K562 (cell line): Measurements from ENCODE around the gene RCE1. TPM values are rescaled to one million over a fixed set of nuclear protein-coding genes. Genes with fewer than 3 reads are reported as not detected.

Experiments
- L3MBTL2 ChIP-seq: fragments of 450-650 bp; IDR thresholded peaks from 2 replicates; pipeline ENCODE4 v1.6.1; 2016; ENCODE audit warnings: mild to moderate bottlenecking, moderate library complexity
- RAD21 ChIP-seq, 2 experiments: fragments of 250-450 bp in 1 of 2; fragments of 450-650 bp in 1 of 2; sonication (Bioruptor Pico) in 1 of 2; formaldehyde crosslinking in 1 of 2; IDR thresholded peaks in 1 of 2; conservative IDR thresholded peaks in 1 of 2; 2 replicates each; pipeline versions ENCODE4 v1.4.0 to v1.8.0; 2020 to 2022; ENCODE audit warnings: mild to moderate bottlenecking in 2 of 2, moderate library complexity in 1 of 2
- SMAD4 ChIP-seq: fragments of 250-450 bp; sonication (Bioruptor Pico); conservative IDR thresholded peaks from 2 replicates; pipeline ENCODE4 v1.8.0; 2021; ENCODE audit warnings: inconsistent platforms, mild to moderate bottlenecking, moderate library complexity
- ZNF584 ChIP-seq: fragments of 200-800 bp; sonication (Bioruptor generic); IDR thresholded peaks from 2 replicates; pipeline ENCODE4 v1.6.1; 2016; ENCODE audit warnings: low read depth, mild to moderate bottlenecking, missing genetic modification characterization, missing compliant biosample characterization
- polyA plus RNA-seq, 8 experiments: library from polyadenylated mRNA; depleted of rRNA in 4 of 8; stranded (reverse) in 5 of 8; unstranded in 3 of 8; fragments of >200 nt; fragmentation: Nextera tagmentation in 2 of 8; fragmentation: Illumina TruSeq in 1 of 8; extraction: Ambion mirVana in 2 of 8; extraction: Trizol in 1 of 8; gene quantifications; 2 replicates each; pipeline versions ENCODE4 v1.2.1 to v1.2.3, GENCODE V29; 2011 to 2014; ENCODE audit warnings: inconsistent platforms in 1 of 8, missing spikeins in 1 of 8
- total RNA-seq, 7 experiments: library from RNA; depleted of rRNA in 6 of 7; stranded (reverse); fragments of >200 nt in 6 of 7; fragmentation: Illumina TruSeq in 2 of 7; extraction: Trizol in 2 of 7; gene quantifications; 2 replicates each; pipeline versions ENCODE4 v1.2.1 to v1.2.3, GENCODE V29; 2011 to 2021; ENCODE audit warnings: low replicate concordance in 1 of 7
- TF ChIP-seq, protein P1 (sequence below): sonication (generic); formaldehyde crosslinking; IDR thresholded peaks from 2 replicates; pipeline ENCODE4 v1.8.1; 2023; ENCODE audit warnings: missing genetic modification reagents, mild to moderate bottlenecking, borderline replicate concordance
- TF ChIP-seq, protein P2 (sequence below), 2 experiments: fragments of 450-650 bp; formaldehyde crosslinking in 1 of 2; IDR thresholded peaks; 2 replicates each; pipeline versions ENCODE4 v1.4.0 to v1.6.1; 2014 to 2020; ENCODE audit warnings: mild to moderate bottlenecking in 2 of 2, borderline replicate concordance in 1 of 2, low read depth in 1 of 2
- TF ChIP-seq, protein P3 (sequence below): fragments of 150-350 bp; conservative IDR thresholded peaks from 2 replicates; pipeline ENCODE4 v1.6.1; 2014; ENCODE audit warnings: low read length
- TF ChIP-seq, protein P4 (sequence below): fragments of 450-650 bp; IDR thresholded peaks from 2 replicates; pipeline ENCODE4 v1.6.1; 2016; ENCODE audit warnings: missing biosample characterization, missing genetic modification characterization

The RCE1 gene
- total and polyA plus RNA-seq, 9 of the 15 experiments (the other 6 are each of a cell fraction or from before 2014, with no cell fraction given), result 0.75 to 41.5 (median 15.1) TPM

DNA sequence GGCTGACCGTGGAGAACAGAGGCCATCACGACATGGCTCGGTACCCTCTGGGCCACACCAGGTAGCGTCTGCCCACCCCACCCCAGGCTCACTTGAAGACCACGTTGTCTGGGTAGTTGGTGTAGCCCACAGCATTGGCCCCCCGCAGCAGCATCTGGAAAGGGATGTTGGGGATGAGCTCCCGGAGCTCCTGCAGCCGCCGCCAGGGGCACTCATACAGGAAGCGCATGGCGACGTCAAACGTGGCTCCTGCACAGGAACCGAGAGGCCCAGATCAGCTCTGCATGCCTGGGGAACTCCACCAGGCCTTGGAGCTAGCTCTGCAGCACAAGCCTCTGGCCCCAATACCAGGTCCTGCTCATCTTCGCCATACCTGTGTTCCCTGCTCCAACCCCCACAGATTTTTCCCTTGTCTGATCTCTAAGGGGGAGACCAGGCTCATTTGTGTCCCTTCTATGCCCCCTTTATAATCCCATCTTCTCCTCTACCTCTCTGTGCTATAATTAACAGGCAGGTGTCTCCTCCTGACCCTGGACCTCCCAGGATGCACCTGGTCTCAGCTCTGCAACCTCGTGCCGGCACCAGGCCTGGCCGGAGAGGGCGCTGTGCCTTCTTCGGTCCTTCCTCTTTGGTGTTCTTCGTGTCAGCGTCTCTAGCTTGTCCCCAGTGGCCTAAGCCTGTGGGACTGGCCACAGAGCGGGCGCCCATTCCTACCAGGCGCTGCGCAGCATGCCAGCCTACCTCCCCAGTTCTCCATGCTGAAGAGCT is 8.6 kb downstream of the RCE1 start (continued):
- TF ChIP-seq, protein P1, sequence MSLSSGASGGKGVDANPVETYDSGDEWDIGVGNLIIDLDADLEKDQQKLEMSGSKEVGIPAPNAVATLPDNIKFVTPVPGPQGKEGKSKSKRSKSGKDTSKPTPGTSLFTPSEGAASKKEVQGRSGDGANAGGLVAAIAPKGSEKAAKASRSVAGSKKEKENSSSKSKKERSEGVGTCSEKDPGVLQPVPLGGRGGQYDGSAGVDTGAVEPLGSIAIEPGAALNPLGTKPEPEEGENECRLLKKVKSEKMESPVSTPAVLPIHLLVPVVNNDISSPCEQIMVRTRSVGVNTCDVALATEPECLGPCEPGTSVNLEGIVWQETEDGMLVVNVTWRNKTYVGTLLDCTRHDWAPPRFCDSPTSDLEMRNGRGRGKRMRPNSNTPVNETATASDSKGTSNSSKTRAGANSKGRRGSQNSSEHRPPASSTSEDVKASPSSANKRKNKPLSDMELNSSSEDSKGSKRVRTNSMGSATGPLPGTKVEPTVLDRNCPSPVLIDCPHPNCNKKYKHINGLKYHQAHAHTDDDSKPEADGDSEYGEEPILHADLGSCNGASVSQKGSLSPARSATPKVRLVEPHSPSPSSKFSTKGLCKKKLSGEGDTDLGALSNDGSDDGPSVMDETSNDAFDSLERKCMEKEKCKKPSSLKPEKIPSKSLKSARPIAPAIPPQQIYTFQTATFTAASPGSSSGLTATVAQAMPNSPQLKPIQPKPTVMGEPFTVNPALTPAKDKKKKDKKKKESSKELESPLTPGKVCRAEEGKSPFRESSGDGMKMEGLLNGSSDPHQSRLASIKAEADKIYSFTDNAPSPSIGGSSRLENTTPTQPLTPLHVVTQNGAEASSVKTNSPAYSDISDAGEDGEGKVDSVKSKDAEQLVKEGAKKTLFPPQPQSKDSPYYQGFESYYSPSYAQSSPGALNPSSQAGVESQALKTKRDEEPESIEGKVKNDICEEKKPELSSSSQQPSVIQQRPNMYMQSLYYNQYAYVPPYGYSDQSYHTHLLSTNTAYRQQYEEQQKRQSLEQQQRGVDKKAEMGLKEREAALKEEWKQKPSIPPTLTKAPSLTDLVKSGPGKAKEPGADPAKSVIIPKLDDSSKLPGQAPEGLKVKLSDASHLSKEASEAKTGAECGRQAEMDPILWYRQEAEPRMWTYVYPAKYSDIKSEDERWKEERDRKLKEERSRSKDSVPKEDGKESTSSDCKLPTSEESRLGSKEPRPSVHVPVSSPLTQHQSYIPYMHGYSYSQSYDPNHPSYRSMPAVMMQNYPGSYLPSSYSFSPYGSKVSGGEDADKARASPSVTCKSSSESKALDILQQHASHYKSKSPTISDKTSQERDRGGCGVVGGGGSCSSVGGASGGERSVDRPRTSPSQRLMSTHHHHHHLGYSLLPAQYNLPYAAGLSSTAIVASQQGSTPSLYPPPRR (CRISPR knock-in tag), result no peak
- TF ChIP-seq RAD21 (CRISPR knock-in tag; conservative IDR thresholded peaks at IDR 0.05 in 1 of 2, IDR thresholded peaks at IDR 0.05 in 1 of 2), result peak in 1 of 2 experiments; percentile 33; a peak in 1 of 4 replicates
- TF ChIP-seq, protein P2, sequence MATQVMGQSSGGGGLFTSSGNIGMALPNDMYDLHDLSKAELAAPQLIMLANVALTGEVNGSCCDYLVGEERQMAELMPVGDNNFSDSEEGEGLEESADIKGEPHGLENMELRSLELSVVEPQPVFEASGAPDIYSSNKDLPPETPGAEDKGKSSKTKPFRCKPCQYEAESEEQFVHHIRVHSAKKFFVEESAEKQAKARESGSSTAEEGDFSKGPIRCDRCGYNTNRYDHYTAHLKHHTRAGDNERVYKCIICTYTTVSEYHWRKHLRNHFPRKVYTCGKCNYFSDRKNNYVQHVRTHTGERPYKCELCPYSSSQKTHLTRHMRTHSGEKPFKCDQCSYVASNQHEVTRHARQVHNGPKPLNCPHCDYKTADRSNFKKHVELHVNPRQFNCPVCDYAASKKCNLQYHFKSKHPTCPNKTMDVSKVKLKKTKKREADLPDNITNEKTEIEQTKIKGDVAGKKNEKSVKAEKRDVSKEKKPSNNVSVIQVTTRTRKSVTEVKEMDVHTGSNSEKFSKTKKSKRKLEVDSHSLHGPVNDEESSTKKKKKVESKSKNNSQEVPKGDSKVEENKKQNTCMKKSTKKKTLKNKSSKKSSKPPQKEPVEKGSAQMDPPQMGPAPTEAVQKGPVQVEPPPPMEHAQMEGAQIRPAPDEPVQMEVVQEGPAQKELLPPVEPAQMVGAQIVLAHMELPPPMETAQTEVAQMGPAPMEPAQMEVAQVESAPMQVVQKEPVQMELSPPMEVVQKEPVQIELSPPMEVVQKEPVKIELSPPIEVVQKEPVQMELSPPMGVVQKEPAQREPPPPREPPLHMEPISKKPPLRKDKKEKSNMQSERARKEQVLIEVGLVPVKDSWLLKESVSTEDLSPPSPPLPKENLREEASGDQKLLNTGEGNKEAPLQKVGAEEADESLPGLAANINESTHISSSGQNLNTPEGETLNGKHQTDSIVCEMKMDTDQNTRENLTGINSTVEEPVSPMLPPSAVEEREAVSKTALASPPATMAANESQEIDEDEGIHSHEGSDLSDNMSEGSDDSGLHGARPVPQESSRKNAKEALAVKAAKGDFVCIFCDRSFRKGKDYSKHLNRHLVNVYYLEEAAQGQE (IDR thresholded peaks at IDR 0.05; ENCODE audit: borderline replicate concordance), result 0 out of 2 replicates have a peak, but pooled peaks have one; percentile 17
- TF ChIP-seq, protein P2 (CRISPR knock-in tag; IDR thresholded peaks at IDR 0.05; ENCODE audit: low read depth), result no peak
- TF ChIP-seq L3MBTL2, result peak; percentile 26; the same call in 1 of the 2 replicates
- TF ChIP-seq, protein P3, sequence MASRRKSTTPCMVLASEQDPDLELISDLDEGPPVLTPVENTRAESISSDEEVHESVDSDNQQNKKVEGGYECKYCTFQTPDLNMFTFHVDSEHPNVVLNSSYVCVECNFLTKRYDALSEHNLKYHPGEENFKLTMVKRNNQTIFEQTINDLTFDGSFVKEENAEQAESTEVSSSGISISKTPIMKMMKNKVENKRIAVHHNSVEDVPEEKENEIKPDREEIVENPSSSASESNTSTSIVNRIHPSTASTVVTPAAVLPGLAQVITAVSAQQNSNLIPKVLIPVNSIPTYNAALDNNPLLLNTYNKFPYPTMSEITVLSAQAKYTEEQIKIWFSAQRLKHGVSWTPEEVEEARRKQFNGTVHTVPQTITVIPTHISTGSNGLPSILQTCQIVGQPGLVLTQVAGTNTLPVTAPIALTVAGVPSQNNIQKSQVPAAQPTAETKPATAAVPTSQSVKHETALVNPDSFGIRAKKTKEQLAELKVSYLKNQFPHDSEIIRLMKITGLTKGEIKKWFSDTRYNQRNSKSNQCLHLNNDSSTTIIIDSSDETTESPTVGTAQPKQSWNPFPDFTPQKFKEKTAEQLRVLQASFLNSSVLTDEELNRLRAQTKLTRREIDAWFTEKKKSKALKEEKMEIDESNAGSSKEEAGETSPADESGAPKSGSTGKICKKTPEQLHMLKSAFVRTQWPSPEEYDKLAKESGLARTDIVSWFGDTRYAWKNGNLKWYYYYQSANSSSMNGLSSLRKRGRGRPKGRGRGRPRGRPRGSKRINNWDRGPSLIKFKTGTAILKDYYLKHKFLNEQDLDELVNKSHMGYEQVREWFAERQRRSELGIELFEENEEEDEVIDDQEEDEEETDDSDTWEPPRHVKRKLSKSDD, result no peak
- TF ChIP-seq, protein P4, sequence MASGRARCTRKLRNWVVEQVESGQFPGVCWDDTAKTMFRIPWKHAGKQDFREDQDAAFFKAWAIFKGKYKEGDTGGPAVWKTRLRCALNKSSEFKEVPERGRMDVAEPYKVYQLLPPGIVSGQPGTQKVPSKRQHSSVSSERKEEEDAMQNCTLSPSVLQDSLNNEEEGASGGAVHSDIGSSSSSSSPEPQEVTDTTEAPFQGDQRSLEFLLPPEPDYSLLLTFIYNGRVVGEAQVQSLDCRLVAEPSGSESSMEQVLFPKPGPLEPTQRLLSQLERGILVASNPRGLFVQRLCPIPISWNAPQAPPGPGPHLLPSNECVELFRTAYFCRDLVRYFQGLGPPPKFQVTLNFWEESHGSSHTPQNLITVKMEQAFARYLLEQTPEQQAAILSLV, result no peak
- TF ChIP-seq ZNF584, result no peak
- TF ChIP-seq SMAD4 (CRISPR knock-in tag), result no peak
